Stimulated activated CD8-positive, alpha-beta memory T cell treated with anti-CD3 and anti-CD28 coated beads, Interleukin-4, amount 100 ng/mL, for 4 hours (primary cell): ENCODE data around the gene ABHD1.
"Not testable (repeated sequence)": the region's sequence is repeated elsewhere in the genome, so short reads cannot be mapped to it uniquely, and the experiment has no call there.

Source experiments
- DNase-seq, 2 donors: peaks; one replicate each; pipeline ENCODE4 v3.0.0-alpha.2; 2020; ENCODE audit warnings: low read depth in 2 of 2, low spot score in 1 of 2

The ABHD1 gene

DNA sequence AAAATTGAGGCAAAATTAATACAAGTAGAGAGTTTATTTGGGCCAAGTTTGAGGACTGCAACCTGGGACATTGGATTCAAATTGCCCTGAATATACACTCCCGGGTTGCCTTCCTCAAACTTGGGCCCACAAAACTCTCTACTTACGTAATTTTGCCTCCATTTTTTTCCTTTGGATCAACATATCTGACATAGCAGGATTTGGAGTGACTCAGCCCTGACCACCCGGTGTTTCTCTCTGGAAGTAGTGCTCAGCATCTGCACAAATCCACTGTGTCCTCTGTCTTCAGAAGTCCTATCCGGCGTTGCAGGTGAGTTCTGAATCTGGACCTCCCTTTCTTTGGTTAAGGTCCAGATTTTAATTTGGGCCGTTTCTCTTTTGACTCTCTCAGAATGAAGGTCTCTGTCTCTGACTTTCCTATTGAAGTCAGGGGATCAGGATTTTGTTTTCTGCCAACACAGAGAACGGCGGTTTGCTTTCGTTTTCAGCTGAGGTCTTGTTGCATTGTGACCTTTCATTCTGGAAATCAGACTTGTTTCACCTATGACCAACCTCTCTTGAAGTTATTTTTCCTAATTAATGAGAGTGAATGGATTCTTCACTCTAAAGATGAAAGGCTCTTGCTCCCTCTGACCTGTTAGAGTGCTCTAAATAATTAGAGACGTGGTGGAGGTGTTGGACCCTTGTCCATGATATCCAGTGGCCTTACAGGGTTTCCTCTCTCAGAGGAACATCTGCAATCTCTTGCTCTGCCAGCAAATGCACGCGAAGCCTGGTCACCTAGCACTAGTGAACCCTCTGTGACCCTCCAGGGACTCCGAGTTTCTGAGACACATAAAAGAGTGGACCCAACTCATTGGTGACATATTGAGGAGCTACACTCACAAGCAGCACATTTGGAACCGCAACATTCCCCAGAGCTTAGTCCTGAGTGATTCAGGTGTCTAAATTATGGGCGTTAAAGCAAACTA lies 38.8 kb downstream of the ABHD1 start:
- DNase-seq: no peak

DNA sequence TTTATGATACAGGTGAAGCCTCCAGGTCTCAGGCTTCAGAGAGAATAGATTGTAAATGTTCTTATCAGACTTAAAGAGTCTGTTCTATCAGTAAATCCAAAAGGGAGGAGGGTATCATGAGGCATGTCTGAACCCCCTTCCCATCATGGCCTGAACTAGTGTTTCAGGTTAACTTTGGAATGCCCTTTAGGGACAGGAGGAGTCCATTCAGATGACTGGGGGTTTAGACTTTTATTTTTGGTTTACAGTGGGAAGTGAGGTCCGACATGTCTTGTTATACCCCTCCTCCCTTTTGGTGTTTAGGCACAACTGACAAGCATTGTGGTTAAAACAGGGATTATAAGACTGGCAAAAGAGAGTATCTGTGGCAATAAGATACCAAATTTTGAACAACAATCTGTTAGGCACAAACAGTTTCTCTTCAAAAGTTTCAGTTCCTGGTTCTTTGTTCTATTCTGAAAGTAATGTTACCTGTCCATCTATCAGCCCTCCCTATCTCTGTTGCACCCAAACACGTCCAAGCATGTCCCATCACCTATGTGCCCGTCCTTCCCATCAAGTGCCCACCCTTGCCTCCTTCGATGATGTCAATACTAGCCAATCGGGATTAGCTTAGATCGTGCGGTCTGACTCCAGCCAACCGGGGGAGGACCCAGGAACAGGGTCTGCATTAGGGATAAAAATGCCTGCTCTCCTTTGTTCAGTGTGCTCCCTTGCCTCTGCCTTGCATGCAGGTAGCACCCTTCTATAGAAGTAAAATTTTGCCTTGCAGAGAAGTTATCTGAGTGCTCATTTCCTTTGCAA lies 41.5 kb downstream of the ABHD1 start:
- DNase-seq: no peak

DNA sequence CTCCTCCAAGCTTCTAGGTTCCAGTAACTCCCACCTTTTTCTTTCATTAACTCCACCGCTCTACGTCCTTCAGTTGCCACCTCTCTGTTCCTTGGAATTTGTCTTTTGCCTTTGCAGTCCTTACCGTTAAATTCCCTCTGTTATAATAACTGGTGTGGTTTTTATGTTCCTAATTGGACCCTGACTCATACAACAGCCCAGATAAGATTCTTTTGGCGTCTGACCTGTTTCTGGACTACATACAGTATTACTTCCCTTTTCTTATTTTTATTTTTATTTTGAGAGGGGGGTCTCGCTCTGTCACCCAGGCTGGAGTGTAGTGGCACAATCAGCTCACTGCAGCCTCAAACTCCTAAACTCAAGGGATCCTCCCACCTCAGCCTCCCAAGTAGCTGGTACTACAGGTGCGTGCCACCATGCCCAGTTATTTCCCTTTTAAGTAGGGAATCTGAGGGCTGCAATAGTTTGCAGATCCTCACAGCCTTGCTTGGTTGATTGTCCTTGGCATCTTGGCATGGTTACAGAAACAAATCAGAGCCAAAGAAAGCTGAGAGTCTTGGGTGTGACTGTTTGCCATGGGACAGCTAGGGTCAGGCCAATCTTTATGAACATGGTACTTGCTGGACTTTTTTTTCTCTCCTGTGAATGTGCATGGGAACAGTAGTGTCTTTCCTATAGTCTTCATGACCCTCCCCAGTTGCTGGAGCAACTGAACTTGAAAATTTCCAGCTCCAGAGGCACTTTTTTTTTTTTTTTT lies 47.1 kb downstream of the ABHD1 start:
- DNase-seq: no peak

DNA sequence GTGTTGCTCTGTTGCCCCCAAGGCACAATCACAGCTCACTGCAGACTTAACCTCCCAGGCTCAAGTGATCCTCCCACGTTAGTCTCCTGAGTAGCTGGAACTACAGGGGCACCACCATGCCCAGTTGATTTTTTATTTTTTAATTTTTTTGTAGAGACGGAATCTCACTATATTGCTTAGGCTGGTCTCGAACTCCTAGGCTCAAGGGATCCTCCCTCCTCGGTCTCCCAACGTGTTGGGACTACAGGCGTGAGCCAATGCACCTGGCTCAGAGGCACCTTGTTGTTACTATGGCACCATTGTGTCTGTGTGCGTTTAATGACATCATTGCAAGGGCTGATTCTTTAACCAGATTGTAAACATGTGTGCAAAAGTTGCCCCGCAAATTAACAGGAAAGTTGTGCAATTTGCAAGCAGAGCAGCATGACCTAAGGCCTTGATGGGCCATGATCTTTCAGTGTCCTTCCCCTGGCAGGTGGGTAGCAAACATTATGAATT lies 47.8 kb downstream of the ABHD1 start:
- no peak for DNase-seq

DNA sequence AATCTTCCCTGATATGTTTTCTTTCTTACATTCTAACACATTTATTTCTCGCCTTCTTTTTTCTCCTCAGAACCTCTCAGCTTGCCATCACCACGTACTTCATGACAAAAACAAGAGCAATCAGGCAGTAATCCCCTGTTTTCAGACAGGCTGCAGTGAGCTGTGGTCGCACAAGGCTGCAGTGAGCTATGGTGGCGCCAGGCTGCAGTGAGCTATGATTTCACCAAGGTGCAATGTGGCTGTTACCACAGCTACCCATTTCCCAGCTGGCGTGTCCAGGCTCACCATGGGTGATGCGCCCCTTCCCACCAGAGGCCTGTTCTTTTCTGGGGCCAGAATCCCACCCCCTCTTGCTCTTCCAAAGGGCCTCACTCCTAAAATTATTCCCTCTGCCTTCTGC lies 51.0 kb downstream of the ABHD1 start:
- no peak for DNase-seq

DNA sequence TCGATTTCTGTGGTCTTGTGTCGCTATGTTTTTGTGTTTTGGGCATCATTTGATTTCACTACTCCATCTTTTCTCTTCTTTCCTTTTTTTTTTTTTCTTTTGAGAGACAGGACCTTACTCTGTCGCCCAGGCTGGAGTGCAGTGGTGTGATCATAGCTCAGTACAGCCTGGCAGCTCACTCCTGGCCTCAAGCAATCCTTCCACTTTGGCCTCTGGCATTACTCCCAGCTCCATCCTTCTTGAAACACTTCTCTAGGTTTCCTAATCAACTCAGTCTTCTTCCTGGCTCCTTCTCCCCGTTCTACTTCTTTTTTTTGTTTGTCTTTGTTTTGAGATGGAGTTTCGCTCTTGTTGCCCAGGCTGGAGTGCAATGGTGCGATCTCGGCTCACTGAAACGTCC lies 51.7 kb downstream of the ABHD1 start:
- DNase-seq: no peak

DNA sequence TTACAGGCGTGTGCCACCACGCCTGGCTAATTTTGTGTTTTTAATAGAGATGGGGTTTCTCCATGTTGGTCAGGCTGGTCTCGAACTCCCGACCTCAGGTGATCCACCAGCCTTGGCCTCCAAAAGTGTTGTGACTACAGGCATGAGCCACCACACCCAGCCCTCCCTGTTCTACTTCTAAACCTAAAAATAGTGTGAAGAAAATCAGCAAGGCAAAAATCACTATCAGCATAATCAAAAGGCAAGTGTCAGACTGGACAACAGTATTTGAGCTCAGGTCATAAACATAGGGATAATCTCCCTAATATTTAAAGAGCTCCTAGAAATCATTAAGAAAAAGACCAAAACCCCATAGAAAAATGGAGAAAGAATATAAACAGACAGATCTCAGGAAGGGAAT lies 52.2 kb downstream of the ABHD1 start:
- DNase-seq: not testable (repeated sequence)

DNA sequence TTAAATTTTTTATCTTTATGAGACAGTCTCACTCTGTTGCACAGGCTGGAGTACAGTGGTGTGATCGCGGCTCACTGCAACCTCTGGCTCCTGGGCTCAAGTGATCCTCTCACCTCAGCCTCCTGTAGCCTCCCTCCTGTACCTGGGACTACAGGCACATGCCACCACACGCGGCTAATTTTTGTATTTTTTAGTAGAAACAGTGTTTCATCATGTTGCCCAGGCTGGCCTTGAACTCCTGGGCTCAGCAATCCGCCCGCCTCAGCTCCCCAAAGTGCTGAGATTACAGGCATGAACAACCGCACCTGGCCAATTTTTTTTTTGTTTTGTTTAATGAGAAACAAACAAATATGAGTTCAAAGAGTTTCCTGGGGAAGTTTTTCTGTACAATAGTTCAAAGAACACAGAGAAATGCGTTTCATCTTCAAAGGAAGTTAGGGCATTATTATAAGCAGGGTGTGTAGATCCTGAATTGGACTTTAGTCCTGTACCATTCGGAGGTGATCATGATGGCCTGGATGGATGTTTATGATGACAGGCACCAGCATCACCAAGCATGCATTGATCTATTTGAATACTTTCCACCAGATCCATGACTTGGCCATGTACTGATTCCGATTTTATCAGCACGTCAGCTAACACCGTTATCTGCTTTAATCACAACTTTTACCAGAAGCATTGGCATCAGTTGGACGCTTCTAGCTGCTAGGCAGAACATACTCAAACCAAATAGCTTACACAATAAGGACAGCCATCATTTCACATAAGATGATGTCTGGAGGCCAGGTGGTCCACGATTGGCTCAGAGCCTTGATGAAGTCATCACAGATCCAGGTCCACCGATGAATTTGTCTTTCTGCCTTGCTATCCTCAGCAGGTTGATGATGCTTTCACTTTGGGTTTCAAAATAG lies 54.1 kb downstream of the ABHD1 start:
- no peak for DNase-seq

DNA sequence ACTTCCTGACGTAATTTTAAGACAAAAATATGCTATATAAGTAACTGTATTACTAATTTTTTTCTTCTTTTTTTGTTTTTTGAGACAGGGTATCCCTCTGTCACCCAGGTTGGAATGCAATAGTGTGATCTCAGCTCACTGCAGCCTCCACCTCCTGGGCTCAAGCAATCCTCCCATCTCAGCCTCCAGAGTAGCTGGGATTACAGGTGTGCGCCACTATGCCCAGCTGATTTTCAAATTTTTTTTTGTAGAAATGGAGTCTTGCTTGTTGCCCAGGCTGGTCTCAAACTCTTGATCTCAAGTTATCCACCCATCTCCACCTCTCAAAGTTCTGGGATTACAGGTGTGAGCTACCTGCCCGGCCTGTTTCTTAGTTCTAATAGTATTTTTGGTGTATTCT lies 54.9 kb downstream of the ABHD1 start:
- DNase-seq: no peak

DNA sequence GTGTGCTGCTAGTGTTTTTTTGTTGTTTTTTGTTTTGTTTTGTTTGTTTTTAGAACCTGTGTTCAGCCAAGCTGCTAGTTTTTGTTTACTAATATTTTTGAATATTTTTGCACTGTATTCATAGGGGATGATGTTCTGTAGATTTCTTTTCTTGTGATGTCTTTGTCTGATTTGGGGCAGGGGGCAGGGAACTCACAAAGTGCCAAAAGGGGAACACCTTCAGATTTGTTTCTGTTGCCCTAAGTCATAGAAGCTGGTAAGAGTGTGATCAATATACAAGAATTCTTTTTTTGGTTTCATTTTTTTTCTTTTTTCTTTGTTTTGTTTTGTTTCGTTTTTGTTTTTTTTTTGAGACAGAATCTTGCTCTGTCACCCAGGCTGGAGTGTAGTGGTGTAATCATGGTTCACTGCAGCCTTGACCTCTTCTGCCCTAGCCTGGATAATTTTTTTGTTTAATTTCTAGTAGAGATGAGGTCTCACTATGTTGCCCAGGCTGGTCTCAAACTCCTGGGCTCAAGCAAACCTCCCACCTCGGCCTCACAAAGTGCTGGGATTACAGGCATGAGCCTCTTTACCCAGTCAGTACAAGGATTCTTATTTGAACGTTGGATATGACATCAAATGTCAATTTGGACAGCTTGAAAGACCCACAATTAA lies 55.9 kb downstream of the ABHD1 start:
- no peak for DNase-seq
